Type B pancreatic cell (in vitro differentiated cells): ENCODE results near the gene LINC00632. TPM values are rescaled to one million over a fixed set of nuclear protein-coding genes. Genes with fewer than 3 reads are reported as not detected.

Experiments used
- DNase-seq: peaks from one replicate; pipeline ENCODE4 v3.0.0; 2021; ENCODE audit warnings: mixed read lengths; ENCODE audit not compliant: unreplicated experiment; ENCODE audit errors: extremely low spot score
- H3K27ac Mint-ChIP-seq: 2 replicates; pipeline ENCODE4 v1.8.0; 2021; ENCODE audit warnings: mild to moderate bottlenecking, mixed read lengths
- H3K27me3 Mint-ChIP-seq: 2 replicates; pipeline ENCODE4 v1.8.0; 2021; ENCODE audit warnings: mixed read lengths
- H3K36me3 Mint-ChIP-seq: 2 replicates; pipeline ENCODE4 v1.8.0; 2021; ENCODE audit warnings: mixed read lengths
- H3K4me1 Mint-ChIP-seq: one replicate; pipeline ENCODE4 v1.8.0; 2021; ENCODE audit warnings: mixed read lengths; ENCODE audit not compliant: unreplicated experiment
- H3K4me3 Mint-ChIP-seq: 2 replicates; pipeline ENCODE4 v1.8.0; 2021; ENCODE audit warnings: mild to moderate bottlenecking, mixed read lengths
- H3K9me3 Mint-ChIP-seq: 2 replicates; pipeline ENCODE4 v1.8.0; 2021; ENCODE audit warnings: mixed read lengths
- total RNA-seq: library from RNA; stranded (reverse); gene quantifications from 2 replicates; pipeline ENCODE4 v1.2.1, GENCODE V29; 2021; ENCODE audit warnings: low replicate concordance
- TF ChIP-seq, protein P1 (sequence below): fragments of 200-600 bp; sonication (generic); conservative IDR thresholded peaks from 2 replicates; pipeline ENCODE4 v1.5.0; 2021; ENCODE audit warnings: antibody characterized with exemption, mild to moderate bottlenecking

Gene LINC00632
- total RNA-seq, 1 donor from 2014 or later = 393 TPM

DNA sequence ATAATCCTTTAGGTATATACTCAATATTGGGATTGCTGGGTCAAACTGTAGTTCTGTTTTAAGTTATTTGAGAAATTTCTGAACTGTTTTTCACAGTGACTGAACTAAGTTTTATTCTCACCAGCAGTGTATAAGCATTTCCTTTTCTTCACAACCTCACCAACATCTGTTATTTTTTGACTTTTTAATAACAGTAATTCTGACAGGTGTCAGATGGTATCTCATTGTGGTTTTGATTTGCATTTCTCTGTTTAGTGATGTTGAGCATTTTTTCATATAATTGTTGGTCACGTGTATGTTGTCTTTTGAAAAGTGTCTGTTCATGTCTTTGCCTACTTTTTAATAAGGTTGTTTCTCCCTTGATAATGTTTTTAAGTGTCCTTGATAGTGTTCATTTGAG is 112.6 kb downstream of the LINC00632 start:
- no peaks in the 10 kb centered on the region for H3K4me1 Mint-ChIP-seq
- H3K9me3 Mint-ChIP-seq = no peaks in the 10 kb centered on the region
- no peak overlapping the region for H3K4me3 Mint-ChIP-seq
- no peaks in the 10 kb centered on the region for H3K36me3 Mint-ChIP-seq
- no peak for DNase-seq
- TF ChIP-seq, protein P1, sequence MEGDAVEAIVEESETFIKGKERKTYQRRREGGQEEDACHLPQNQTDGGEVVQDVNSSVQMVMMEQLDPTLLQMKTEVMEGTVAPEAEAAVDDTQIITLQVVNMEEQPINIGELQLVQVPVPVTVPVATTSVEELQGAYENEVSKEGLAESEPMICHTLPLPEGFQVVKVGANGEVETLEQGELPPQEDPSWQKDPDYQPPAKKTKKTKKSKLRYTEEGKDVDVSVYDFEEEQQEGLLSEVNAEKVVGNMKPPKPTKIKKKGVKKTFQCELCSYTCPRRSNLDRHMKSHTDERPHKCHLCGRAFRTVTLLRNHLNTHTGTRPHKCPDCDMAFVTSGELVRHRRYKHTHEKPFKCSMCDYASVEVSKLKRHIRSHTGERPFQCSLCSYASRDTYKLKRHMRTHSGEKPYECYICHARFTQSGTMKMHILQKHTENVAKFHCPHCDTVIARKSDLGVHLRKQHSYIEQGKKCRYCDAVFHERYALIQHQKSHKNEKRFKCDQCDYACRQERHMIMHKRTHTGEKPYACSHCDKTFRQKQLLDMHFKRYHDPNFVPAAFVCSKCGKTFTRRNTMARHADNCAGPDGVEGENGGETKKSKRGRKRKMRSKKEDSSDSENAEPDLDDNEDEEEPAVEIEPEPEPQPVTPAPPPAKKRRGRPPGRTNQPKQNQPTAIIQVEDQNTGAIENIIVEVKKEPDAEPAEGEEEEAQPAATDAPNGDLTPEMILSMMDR = no peak
- H3K27me3 Mint-ChIP-seq = no peaks in the 10 kb centered on the region
- H3K27ac Mint-ChIP-seq = no peak overlapping the region

DNA sequence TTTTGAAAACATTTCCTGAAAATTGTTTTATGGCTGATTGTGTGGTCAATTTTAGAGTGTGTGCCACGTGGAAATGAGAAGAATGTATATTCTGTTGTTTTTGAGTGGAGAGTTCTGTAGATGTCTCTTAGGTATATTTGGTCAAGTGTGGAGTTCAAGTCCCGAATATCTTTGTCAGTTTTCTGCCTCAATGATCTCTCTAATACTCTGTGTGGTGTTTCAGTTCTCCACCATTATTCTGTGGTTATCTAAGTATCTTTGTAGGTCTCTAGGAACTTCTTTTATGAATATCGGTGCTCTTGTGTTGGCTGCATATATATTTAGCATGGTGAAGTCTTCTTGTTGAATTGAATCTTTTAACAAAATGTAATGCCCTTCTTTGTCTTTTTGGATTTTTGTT is 113.3 kb downstream of the LINC00632 start:
- no peaks in the 10 kb centered on the region for H3K4me1 Mint-ChIP-seq
- no peak for DNase-seq
- H3K27ac Mint-ChIP-seq = no peak overlapping the region
- H3K9me3 Mint-ChIP-seq = no peaks in the 10 kb centered on the region
- no peaks in the 10 kb centered on the region for H3K36me3 Mint-ChIP-seq
- H3K4me3 Mint-ChIP-seq = no peak overlapping the region
- TF ChIP-seq, protein P1 = no peak
- no peaks in the 10 kb centered on the region for H3K27me3 Mint-ChIP-seq

DNA sequence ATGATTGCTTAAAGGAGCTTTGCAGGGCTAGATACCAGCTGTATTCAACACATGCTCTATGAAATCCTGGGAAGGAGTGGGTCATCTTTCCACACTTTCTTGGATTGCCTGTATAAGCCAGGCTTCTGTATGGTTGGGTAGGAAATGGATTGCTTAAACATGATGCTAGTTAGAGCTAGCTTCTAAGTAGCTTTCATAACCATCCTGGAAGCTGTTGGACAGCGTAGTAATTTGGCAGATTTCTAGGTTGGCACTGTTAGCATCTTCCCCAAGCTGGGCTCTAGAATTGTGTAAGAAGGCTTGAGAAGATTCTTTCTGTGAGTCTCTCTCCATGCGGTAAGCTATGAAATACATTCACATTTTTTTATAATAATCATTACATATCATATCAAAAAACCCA is 127.3 kb downstream of the LINC00632 start:
- DNase-seq = no peak
- no peaks in the 10 kb centered on the region for H3K36me3 Mint-ChIP-seq
- H3K4me1 Mint-ChIP-seq = no peaks in the 10 kb centered on the region
- H3K4me3 Mint-ChIP-seq = no peak overlapping the region
- H3K27me3 Mint-ChIP-seq = no peaks in the 10 kb centered on the region
- H3K27ac Mint-ChIP-seq = no peak overlapping the region
- H3K9me3 Mint-ChIP-seq = no peaks in the 10 kb centered on the region
- TF ChIP-seq, protein P1 = no peak

Other genes with a start within 250 kb of the LINC00632 start
- 0.76 and 3.4 TPM in 2 replicates for gene SOX3, start 204.7 kb upstream of the LINC00632 start, total RNA-seq